ENCODE results near the gene FUOM.

DNA sequence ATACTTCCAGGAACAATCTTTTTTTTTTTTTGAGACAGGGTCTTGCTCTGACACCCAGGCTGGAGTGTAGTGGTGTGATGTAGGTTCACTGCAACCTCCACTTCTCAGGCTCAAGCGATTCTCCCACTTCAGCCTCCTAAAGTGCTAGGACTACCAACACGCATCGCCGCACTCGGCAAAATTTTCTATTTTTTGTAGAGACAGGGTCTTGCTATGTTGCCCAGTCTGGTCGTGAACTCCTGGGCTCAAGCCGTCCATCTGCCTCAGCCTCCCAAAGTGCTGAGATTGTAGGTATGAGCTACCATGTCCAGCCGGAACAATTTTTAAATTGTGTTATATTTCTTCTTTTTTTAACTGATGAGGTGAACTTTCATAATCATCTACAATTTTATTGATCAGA is 47.0 kb downstream of the FUOM start:
- TF ChIP-seq, protein P1, sequence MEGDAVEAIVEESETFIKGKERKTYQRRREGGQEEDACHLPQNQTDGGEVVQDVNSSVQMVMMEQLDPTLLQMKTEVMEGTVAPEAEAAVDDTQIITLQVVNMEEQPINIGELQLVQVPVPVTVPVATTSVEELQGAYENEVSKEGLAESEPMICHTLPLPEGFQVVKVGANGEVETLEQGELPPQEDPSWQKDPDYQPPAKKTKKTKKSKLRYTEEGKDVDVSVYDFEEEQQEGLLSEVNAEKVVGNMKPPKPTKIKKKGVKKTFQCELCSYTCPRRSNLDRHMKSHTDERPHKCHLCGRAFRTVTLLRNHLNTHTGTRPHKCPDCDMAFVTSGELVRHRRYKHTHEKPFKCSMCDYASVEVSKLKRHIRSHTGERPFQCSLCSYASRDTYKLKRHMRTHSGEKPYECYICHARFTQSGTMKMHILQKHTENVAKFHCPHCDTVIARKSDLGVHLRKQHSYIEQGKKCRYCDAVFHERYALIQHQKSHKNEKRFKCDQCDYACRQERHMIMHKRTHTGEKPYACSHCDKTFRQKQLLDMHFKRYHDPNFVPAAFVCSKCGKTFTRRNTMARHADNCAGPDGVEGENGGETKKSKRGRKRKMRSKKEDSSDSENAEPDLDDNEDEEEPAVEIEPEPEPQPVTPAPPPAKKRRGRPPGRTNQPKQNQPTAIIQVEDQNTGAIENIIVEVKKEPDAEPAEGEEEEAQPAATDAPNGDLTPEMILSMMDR (IDR thresholded peaks at IDR 0.05): no peak
- TF ChIP-seq EP300 (IDR thresholded peaks at IDR 0.05) (no peak), POLR2AphosphoS5 (IDR thresholded peaks at IDR 0.05) (no peak)
